Astrocyte (in vitro differentiated cells and primary cell): ENCODE results near the gene ZNF837.

ENCODE experiments used
- EZH2 ChIP-seq: IDR thresholded peaks from 2 replicates; pipeline ENCODE4 v1.6.1; 2012; ENCODE audit warnings: mild to moderate bottlenecking, low read length, inconsistent platforms; ENCODE audit not compliant: insufficient read depth
- TF ChIP-seq, protein P1 (sequence below): IDR thresholded peaks from 2 replicates; pipeline ENCODE4 v1.5.1; 2011; ENCODE audit warnings: low read depth, mild to moderate bottlenecking, inconsistent platforms, low read length, moderate library complexity; ENCODE audit not compliant: insufficient read depth

DNA sequence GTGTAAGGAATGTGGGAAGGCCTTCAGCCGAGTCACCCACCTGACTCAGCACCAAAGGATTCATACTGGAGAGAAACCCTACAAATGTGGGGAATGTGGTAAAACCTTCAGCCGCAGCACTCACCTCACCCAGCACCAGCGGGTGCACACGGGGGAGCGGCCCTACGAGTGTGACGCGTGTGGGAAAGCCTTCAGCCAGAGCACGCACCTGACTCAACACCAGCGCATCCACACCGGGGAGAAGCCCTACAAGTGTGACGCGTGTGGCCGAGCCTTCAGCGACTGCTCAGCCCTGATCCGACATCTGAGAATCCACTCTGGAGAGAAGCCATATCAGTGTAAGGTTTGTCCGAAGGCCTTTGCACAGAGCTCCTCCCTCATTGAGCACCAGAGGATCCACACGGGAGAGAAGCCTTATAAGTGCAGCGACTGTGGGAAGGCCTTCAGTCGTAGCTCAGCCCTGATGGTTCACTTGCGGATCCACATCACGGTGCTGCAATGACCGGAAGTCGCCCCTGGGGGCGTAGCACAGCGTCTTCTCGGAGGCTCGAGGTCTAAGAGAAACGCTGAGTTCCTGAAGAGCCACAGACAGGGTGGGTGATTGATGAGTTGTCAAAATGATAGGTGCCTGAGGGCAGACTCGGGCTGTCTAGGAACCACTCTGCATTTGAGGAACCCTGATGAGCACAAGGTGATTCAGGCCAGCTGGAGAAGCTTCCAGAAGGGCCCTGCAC, 41.8 kb downstream of the ZNF837 start:
- TF ChIP-seq, protein P1, sequence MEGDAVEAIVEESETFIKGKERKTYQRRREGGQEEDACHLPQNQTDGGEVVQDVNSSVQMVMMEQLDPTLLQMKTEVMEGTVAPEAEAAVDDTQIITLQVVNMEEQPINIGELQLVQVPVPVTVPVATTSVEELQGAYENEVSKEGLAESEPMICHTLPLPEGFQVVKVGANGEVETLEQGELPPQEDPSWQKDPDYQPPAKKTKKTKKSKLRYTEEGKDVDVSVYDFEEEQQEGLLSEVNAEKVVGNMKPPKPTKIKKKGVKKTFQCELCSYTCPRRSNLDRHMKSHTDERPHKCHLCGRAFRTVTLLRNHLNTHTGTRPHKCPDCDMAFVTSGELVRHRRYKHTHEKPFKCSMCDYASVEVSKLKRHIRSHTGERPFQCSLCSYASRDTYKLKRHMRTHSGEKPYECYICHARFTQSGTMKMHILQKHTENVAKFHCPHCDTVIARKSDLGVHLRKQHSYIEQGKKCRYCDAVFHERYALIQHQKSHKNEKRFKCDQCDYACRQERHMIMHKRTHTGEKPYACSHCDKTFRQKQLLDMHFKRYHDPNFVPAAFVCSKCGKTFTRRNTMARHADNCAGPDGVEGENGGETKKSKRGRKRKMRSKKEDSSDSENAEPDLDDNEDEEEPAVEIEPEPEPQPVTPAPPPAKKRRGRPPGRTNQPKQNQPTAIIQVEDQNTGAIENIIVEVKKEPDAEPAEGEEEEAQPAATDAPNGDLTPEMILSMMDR: no peak
- no peak for TF ChIP-seq EZH2
